Activated naive CD8-positive, alpha-beta T cell treated with anti-CD3 and anti-CD28 coated beads, Interleukin-2, amount 50 U/mL, for 24 hours (primary cell): Measurements from ENCODE around the gene PPL.
"Not testable (repeated sequence)": the region's sequence is repeated elsewhere in the genome, so short reads cannot be mapped to it uniquely, and the experiment has no call there.

Experiments
- ATAC-seq: fragments of 150-1000 bp; cut with Tn5 transposase; one replicate; pipeline ENCODE4 v1.10.0; 2021
- DNase-seq: peaks from one replicate; pipeline ENCODE4 v3.0.0; 2021
- H3K27ac Mint-ChIP-seq: one replicate; pipeline ENCODE4 v1.8.0; 2021; ENCODE audit warnings: mild to moderate bottlenecking, mixed read lengths
- H3K27me3 Mint-ChIP-seq: one replicate; pipeline ENCODE4 v1.8.0; 2021; ENCODE audit warnings: mixed read lengths
- H3K36me3 Mint-ChIP-seq: one replicate; pipeline ENCODE4 v1.8.0; 2021; ENCODE audit warnings: low read depth, mixed read lengths
- H3K4me1 Mint-ChIP-seq: one replicate; pipeline ENCODE4 v1.8.0; 2021; ENCODE audit warnings: mixed read lengths
- H3K4me3 Mint-ChIP-seq: one replicate; pipeline ENCODE4 v1.8.0; 2021; ENCODE audit warnings: mild to moderate bottlenecking, moderate library complexity, mixed read lengths
- H3K9me3 Mint-ChIP-seq: one replicate; pipeline ENCODE4 v1.8.0; 2021; ENCODE audit warnings: mixed read lengths

Gene PPL

DNA sequence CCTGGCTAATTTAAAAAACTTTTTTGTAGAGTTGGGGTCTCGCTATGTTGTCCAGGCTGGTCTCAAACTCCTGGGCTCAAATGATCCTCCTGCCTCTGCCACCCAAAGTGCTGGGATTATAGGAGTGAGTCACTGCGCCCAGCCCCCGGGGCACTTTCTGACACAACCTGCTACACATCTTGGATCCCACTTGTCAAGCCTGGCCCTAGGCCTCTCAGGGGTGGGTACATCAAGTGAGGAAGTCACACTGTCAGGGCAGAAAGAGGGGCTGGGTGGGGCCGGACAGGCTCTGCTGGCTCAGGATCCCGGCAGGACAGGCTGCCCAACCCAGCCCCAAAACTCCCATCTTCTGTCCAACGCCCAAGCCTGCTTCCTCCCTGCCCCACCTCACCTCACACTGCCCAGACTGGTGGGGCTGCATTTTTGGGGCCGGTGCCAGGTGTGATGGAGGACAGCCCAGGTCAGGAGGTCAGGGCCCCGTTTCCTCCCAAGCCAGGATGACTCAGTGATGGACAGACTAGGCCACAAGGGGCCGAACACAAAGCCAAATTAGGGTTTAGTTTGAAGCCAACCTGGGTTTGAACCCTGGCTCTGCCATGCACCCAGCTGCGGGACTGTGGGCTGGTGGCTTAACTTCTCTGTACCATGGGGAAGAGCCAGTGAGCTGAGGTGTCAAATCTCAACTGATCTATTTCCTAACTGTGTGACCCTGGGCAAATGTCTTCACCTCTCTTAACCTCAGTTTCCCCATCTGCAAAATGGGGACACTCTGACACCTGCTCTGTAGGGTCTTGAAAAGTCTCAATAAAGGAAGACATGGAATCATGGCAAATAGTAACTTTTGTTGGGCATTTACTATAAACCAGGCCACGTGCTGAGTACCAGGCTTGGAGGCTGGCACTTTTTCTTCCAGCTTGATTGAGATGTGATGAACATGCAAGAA lies 8.9 kb upstream of the PPL start:
- peaks cover 14% of the 10 kb centered on the region for H3K27me3 Mint-ChIP-seq
- no peak overlapping the region for H3K27ac Mint-ChIP-seq
- DNase-seq, result no peak
- H3K36me3 Mint-ChIP-seq, result no peaks in the 10 kb centered on the region
- no peak for ATAC-seq
- no peak overlapping the region for H3K4me3 Mint-ChIP-seq
- peaks cover 3% of the 10 kb centered on the region for H3K4me1 Mint-ChIP-seq
- H3K9me3 Mint-ChIP-seq, result no peaks in the 10 kb centered on the region

DNA sequence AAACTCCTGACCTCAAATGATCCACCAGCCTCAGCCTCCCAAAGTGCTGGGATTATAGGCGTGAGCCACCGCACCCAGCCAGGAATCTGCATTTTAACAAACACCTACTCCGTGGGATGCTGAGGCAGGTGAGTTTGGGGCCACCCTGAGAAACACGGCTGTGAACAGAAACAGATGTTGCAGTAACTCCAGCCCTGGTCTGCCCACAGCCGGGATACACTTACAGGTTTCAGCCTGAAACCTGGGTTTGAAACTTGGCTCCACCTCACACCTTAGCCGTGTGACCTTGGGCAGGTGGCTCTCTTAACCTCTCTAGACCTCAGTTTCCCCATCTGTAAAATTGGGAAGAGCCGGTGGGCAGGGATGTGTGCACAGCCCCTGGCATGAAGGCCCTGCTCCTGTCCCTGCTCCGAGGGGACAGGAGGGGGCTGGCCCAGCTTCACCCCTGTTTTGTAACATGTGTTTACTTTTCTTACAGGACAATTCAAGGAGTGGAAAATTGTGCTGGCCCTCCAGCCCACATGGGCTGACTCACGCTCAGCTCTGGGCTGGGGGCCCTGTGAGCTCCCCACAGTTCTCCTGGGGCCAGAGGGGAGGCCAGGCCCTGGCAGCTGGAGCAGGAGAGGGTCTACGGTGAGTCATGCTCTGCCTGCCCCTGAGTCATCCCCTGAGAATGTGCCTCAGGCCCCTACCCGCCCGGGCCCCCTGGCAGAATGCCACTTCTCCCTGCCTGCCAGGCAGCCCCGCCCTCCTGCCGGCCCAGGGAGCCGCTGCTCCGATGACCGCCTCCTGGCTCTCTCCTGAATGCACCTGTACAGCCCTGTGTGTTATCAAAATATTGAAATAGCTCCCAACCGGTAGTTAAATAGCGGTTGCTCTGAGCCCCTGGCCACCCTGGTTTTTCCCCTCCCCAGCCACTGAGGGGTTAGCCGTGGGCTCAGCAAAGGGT lies 7.7 kb upstream of the PPL start:
- peak; percentile 17 for DNase-seq
- Mint-ChIP-seq H3K4me3 (no peak overlapping the region), H3K27ac (no peak overlapping the region), H3K36me3 (no peaks in the 10 kb centered on the region), H3K4me1 (peaks cover 3% of the 10 kb centered on the region), H3K27me3 (peaks cover 11% of the 10 kb centered on the region), H3K9me3 (no peaks in the 10 kb centered on the region)
- peak; percentile 72 for ATAC-seq

DNA sequence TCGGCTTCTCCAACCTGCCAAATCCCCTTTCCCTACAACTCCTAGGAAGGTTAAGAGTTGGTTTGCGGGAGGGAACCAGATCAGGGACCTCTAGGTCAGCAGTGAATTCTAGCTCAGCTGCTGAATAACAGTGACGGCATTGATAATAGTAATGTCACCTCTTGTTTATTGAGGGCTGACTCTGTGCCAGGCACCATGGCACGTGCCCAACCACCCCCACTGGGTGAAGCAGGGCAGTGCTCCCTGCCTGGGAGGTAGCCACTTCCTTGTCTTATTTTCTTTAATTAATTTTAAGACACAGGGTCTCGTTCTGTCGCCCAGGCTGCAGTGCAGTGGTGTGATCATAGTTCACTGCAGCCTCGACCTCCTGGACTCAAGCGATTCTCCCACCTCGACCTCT lies 5.5 kb upstream of the PPL start:
- ATAC-seq (no peak), DNase-seq (no peak)
- Mint-ChIP-seq H3K4me1 (peaks cover 3% of the 10 kb centered on the region), H3K27ac (no peak overlapping the region), H3K36me3 (no peaks in the 10 kb centered on the region), H3K9me3 (no peaks in the 10 kb centered on the region), H3K27me3 (peaks cover 24% of the 10 kb centered on the region), H3K4me3 (no peak overlapping the region)

DNA sequence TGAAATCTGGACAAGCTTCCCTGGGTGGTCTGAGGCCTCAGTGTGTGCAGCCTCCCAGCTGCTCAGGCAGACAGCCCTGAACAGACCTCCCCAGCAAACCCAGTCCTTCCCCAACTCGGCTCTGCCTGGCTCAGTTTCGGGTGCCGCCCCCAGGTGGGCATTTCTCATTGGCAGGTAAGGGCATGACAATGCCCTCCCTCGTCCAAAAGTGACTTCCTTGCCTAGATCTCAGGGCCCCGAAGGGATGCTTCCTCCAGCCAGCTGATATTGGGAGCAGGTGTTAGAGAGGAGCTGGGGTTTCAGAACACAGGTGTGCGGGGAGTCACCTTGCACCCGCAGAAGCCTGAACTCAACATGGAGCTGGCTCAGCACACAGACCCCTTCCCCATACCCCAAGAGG lies 3.8 kb upstream of the PPL start:
- no peaks in the 10 kb centered on the region for H3K9me3 Mint-ChIP-seq
- peaks cover 30% of the 10 kb centered on the region for H3K27me3 Mint-ChIP-seq
- H3K27ac Mint-ChIP-seq, result no peak overlapping the region
- ATAC-seq (no peak), DNase-seq (no peak)
- H3K4me1 Mint-ChIP-seq, result peaks cover 8% of the 10 kb centered on the region
- no peak overlapping the region for H3K4me3 Mint-ChIP-seq
- no peaks in the 10 kb centered on the region for H3K36me3 Mint-ChIP-seq

DNA sequence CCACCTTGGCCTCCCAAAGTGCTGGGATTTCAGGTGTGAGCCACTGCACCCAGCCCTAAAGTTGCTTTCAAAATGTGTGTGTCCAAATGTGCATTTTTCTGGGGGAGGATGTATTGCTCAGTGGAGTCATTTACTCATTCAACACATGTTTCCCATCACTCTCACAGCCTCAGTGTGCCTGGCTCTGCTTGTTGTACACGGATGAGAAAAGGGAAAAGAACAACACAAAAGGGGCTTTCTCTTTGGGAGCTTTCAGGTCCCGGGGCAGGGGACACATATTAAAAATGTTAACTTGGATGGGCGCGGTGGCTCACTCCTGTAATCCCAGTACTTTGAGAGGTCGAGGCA lies 1.7 kb upstream of the PPL start:
- H3K4me3 Mint-ChIP-seq, result no peak overlapping the region
- no peaks in the 10 kb centered on the region for H3K9me3 Mint-ChIP-seq
- H3K27me3 Mint-ChIP-seq, result peaks cover 43% of the 10 kb centered on the region
- H3K36me3 Mint-ChIP-seq, result no peaks in the 10 kb centered on the region
- peaks cover 4% of the 10 kb centered on the region for H3K4me1 Mint-ChIP-seq
- no peak overlapping the region for H3K27ac Mint-ChIP-seq
- ATAC-seq, result no peak
- no peak for DNase-seq

DNA sequence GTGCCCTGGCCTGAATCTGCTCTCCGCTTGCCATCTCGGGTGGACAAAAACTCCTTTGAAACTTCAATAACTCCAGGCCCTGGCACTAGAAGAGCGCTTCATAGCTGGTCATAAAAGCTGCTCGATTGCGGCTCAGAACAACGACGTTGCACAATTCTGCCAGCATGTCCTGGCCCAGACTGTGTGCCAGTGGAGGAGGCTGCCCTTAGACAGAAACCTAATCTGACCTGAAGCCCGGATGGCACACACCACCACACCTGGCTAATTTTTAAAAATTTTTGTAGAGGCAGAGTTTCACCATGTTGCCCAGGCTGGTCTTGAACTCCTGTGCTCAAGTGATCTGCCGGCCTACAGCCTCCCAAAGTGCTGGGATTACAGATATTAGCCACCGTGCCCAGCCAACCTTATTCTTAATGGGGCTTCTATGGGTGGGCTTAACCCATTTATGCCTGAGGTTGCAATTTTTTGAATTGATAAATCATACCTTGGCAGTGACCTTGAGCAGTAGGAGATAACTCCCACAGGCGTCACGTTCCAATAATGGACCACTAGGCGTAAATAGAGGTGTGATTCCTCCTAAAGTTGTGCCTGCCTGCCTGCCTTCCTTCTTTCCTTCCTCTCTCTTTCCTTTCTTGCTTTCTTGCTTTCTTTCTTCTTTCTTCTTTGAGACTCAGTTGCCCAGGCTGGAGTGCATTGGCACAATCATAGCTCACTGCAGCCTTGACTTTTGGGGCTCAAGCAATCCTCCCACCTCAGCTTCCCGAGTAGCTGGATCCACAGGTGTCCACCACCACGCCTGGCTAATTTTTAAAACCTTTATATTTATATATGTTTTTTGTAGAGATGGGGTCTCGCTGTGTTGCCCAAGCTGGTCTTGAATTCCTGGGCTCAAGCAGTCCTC lies 1.1 kb upstream of the PPL start:
- H3K27me3 Mint-ChIP-seq, result peaks cover 47% of the 10 kb centered on the region
- H3K4me1 Mint-ChIP-seq, result peaks cover 4% of the 10 kb centered on the region
- H3K27ac Mint-ChIP-seq, result no peak overlapping the region
- DNase-seq (no peak), ATAC-seq (no peak)
- H3K9me3 Mint-ChIP-seq, result no peaks in the 10 kb centered on the region
- H3K36me3 Mint-ChIP-seq, result no peaks in the 10 kb centered on the region
- no peak overlapping the region for H3K4me3 Mint-ChIP-seq

DNA sequence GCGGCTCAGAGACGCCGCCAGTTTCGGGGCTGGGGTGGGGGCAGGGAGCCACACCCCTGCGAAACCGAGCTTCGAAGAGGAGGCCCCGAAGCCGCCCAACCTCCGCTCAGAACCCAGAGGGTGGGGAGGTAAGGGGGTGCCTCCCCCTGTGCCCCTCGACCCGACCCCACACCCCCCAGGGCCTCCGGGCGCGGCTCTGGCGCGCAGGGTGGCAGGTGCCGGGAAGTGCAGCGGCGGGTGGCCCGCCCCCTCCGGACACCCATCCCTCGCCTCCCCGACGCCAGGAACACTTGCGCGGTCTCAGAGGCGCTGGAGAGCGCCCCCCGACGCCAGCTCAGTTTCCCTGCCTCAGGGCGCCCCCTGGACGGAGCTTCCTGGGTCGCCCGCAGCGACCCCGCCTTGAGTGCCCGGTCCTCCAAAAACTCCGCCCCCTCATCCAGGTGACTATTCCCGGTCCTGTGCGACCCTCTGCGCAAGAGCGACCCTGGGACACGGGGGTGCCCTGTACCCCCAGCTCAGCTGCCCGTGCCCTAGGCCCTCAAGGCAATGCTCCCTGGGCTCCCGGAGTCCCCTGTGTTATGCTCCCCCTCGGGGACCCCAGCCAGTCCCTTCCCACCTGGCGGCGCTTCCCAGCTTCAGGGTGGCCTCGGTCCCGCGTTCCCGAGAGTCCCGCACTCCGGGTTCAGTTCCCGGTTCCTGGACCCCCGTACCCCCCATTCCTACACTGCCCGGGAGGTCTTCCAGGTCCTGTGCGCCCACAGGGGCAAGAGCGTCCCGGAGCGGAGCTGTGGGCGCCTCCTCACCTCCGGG lies 562 bp downstream of the PPL start:
- H3K4me1 Mint-ChIP-seq, result peaks cover 4% of the 10 kb centered on the region
- H3K27me3 Mint-ChIP-seq, result peaks cover 50% of the 10 kb centered on the region
- DNase-seq (no peak), ATAC-seq (peak; percentile 10)
- H3K4me3 Mint-ChIP-seq, result peak overlapping the region; percentile 17
- no peaks in the 10 kb centered on the region for H3K36me3 Mint-ChIP-seq
- no peak overlapping the region for H3K27ac Mint-ChIP-seq
- no peaks in the 10 kb centered on the region for H3K9me3 Mint-ChIP-seq

DNA sequence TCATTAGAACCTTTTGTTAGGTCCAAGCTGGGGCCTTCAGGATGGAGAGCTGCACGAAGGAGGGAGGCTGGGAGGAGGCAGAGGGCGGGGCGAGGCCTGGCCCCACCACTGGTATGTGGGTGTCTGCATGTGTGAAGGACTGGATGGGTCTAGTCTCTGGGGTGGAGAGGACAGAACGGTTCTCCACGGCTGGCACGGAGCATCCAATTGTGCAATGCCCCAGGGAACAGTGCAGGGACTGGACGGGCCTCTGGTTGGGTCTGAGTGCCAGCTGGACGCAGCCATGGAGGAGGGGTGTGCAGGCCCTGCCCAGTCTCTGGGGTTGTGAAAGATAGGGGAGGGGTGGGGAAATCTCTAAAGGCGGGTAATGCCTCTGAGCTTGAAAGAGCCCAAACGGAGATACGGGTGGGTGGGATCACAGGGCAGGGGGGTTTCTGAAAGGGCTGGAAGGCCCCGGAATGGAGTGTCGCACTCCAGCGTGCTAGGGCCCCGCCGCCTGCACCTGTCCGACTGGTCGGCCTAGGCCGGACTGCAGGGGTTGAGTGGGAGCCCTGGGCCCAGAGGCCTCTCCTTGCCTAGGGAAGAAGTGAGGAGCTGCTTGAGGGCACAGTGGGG lies 1.6 kb downstream of the PPL start:
- H3K36me3 Mint-ChIP-seq, result no peaks in the 10 kb centered on the region
- H3K27ac Mint-ChIP-seq, result no peak overlapping the region
- DNase-seq (no peak), ATAC-seq (no peak)
- H3K9me3 Mint-ChIP-seq, result no peaks in the 10 kb centered on the region
- peaks cover 47% of the 10 kb centered on the region for H3K27me3 Mint-ChIP-seq
- no peak overlapping the region for H3K4me3 Mint-ChIP-seq
- peaks cover 4% of the 10 kb centered on the region for H3K4me1 Mint-ChIP-seq

DNA sequence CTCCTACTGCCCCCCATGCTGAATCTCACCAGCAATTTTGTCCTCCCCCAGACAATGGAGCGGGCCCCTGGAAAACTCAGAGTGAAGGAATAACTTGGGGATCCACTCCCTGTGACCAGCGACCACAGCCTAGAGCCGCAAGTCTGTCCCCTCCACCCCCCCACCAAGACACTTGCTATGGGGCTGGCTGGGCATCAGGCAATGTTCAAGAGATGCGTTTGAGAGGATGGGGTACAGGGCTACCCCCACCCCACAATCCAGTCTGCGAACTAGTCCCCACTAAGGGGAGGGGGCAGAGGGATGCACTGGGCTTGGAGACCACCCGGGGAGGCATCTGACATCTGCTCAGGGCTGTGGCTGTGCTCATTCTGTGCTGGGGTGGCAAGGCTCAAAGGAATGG lies 2.4 kb downstream of the PPL start:
- H3K4me3 Mint-ChIP-seq, result no peak overlapping the region
- ATAC-seq (no peak), DNase-seq (no peak)
- no peaks in the 10 kb centered on the region for H3K9me3 Mint-ChIP-seq
- no peaks in the 10 kb centered on the region for H3K36me3 Mint-ChIP-seq
- H3K4me1 Mint-ChIP-seq, result peaks cover 4% of the 10 kb centered on the region
- peaks cover 47% of the 10 kb centered on the region for H3K27me3 Mint-ChIP-seq
- no peak overlapping the region for H3K27ac Mint-ChIP-seq

DNA sequence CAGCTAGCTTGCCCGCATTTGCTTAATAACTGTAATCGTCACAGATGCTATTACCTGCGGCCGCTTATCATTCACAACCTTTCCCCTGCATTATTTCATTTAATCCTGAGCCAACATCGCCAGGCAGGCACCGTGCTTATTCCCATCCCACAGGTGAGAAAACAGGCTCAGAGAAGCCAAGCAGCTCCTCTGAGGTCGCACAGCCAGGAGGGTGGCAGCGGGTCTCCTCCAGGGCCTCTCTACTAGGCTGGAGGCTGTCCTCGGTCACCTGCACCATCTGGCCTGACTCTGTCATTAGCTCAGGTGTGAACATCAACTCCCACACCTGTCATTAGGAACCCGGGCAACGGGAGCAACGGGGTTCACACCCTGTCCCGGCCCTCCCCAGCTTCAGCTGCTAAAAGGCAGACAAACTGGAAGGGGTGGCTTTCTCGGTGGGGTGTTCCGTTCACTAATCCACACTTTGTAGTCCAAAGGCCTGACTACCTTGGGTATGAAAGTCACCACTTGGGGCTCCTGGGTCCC lies 3.0 kb downstream of the PPL start:
- H3K27me3 Mint-ChIP-seq, result peaks cover 46% of the 10 kb centered on the region
- no peak overlapping the region for H3K4me3 Mint-ChIP-seq
- H3K36me3 Mint-ChIP-seq, result no peaks in the 10 kb centered on the region
- no peak for DNase-seq
- no peak for ATAC-seq
- H3K4me1 Mint-ChIP-seq, result peaks cover 4% of the 10 kb centered on the region
- no peaks in the 10 kb centered on the region for H3K9me3 Mint-ChIP-seq
- H3K27ac Mint-ChIP-seq, result no peak overlapping the region

DNA sequence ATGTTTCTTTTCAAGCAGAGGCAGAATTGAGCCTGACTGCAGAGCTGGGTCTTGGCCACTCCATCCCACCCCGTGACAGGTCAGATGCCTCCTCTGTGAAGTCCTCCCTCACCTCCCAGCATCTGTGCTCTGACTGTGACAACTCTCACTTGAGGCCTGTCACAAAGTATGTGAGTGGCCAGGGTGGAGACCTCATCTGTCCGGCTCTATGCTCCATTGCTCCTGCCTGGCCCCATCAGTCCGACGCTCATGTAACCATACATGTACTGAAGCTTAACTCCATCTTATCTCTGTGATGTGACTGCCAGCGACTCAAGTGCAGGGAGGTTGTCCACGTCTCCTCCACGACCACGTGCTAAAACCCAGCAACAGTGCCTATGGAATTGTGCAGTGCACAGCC lies 3.5 kb downstream of the PPL start:
- no peak for ATAC-seq
- no peaks in the 10 kb centered on the region for H3K9me3 Mint-ChIP-seq
- no peak overlapping the region for H3K27ac Mint-ChIP-seq
- H3K4me1 Mint-ChIP-seq, result peaks cover 4% of the 10 kb centered on the region
- no peak overlapping the region for H3K4me3 Mint-ChIP-seq
- DNase-seq, result no peak
- no peaks in the 10 kb centered on the region for H3K36me3 Mint-ChIP-seq
- H3K27me3 Mint-ChIP-seq, result peaks cover 41% of the 10 kb centered on the region

DNA sequence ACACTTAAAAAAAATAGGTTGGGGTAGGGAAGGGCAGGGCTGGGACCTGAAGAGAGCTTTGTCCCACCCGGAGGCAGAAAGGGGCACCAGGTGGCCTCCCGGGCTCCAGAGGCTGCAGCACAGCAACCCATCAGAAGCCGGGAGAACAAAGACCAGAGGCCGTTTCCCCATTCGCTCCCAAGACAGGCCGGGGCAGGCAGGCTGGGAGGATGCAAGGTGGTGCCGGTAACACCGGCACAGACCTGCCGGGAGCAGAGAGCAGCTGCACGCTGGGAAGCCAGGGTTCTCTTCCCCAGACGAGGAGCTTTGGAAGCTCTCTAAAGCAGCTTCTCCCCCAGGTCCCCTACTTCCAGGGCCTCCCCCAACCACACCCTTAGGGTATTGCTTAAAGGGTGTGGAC lies 5.6 kb downstream of the PPL start:
- Mint-ChIP-seq H3K27me3 (peaks cover 25% of the 10 kb centered on the region), H3K27ac (no peak overlapping the region), H3K4me3 (no peak overlapping the region), H3K36me3 (peaks cover 3% of the 10 kb centered on the region), H3K9me3 (peaks cover 9% of the 10 kb centered on the region), H3K4me1 (peaks cover under 1% of the 10 kb centered on the region)
- no peak for DNase-seq
- ATAC-seq, result no peak

DNA sequence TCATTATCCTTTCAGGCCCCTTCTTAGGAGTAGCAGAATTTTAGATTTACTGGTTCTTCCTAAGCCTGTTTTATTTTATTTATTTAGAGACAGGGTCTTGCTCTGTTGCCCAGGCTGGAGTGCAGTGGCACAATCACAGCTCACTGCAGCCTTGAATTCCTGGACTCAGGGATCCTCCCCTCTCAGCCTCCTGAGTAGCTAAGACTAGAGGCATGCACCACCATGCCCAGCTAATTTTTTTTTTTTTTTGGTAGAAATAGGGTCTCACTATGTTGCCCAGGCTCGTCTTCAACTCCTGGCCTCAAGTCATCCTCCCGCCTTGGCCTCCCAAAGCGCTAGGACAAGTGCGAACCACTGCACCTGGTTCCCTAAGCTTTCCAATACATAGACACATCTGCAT lies 7.3 kb downstream of the PPL start:
- not testable (repeated sequence) for DNase-seq, H3K27ac Mint-ChIP-seq, ATAC-seq, H3K4me3 Mint-ChIP-seq, H3K36me3 Mint-ChIP-seq, H3K4me1 Mint-ChIP-seq
- Mint-ChIP-seq H3K27me3 (peaks cover 14% of the 10 kb centered on the region), H3K9me3 (peaks cover 17% of the 10 kb centered on the region)
